Activated B cell treated with CpG ODN at 0.5 μM for 24 hours (primary cell): ENCODE results near the gene GMEB2. TPM values are rescaled to one million over a fixed set of nuclear protein-coding genes. Genes with fewer than 3 reads are reported as not detected.
"Not testable (repeated sequence)": the region's sequence is repeated elsewhere in the genome, so short reads cannot be mapped to it uniquely, and the experiment has no call there.

Source experiments
- ATAC-seq: fragments of 200-7000 bp; cut with Tn5 transposase; one replicate; pipeline ENCODE4 v1.10.0; 2021; ENCODE audit warnings: low read depth, mild to moderate bottlenecking, moderate library complexity
- CTCF ChIA-PET: fragments of 350-600 bp; sonication (Branson Sonifier 250); formaldehyde crosslinking; loops from one replicate; lab custom pipeline; 2021; ENCODE audit warnings: antibody characterized with exemption; lab: Charles Lee
- POLR2A ChIA-PET: fragments of 350-600 bp; sonication (Branson Sonifier 250); formaldehyde crosslinking; loops from one replicate; lab custom pipeline; 2021; ENCODE audit warnings: antibody characterized with exemption; lab: Charles Lee
- DNase-seq: peaks from one replicate; pipeline ENCODE4 v3.0.0; 2022
- H3K27ac Mint-ChIP-seq: one replicate; pipeline ENCODE4 v1.8.0; 2020; ENCODE audit warnings: mixed read lengths
- H3K27me3 Mint-ChIP-seq: one replicate; pipeline ENCODE4 v1.8.0; 2021; ENCODE audit warnings: mixed read lengths
- H3K36me3 Mint-ChIP-seq: one replicate; pipeline ENCODE4 v1.8.0; 2021; ENCODE audit warnings: low read depth, mixed read lengths
- H3K4me1 Mint-ChIP-seq: one replicate; pipeline ENCODE4 v1.8.0; 2021; ENCODE audit warnings: mixed read lengths
- H3K4me3 Mint-ChIP-seq: one replicate; pipeline ENCODE4 v1.8.0; 2020; ENCODE audit warnings: mild to moderate bottlenecking, mixed read lengths
- H3K9me3 Mint-ChIP-seq: one replicate; pipeline ENCODE4 v1.8.0; 2020; ENCODE audit warnings: mixed read lengths
- CTCF ChIP-seq: fragments of 200-600 bp; IDR thresholded peaks from one replicate; pipeline ENCODE4 v1.8.0; 2022; ENCODE audit warnings: antibody characterized with exemption, mild to moderate bottlenecking
- intact Hi-C: fragments of 100-400 bp; cut with micrococcal nuclease; formaldehyde crosslinking; loops from one replicate; pipeline ENCODE4 v1.15.1; 2024
- total RNA-seq: library from RNA; stranded (reverse); gene quantifications from 2 replicates; pipeline ENCODE4 v1.2.3, GENCODE V29; 2022

Gene GMEB2
- total RNA-seq, 1 donor from 2014 or later: 16.9 TPM

GRCh38 chr20:63560333-63560805 lies 66.5 kb downstream of the GMEB2 start:
- Mint-ChIP-seq H3K36me3 (peaks cover 23% of the 10 kb centered on the region), H3K4me1 (peaks cover 7% of the 10 kb centered on the region), H3K9me3 (no peaks in the 10 kb centered on the region), H3K27ac (no peak overlapping the region), H3K4me3 (no peak overlapping the region), H3K27me3 (no peaks in the 10 kb centered on the region)
- intact Hi-C loops: no loop called here
- DNase-seq: no peak
- ATAC-seq: no peak
- ChIA-PET CTCF (no interaction called here), POLR2A (interaction anchor here (1.5 kb wide), 1 partner anchor 8 kb away, joined by 4 read pairs; no protein-coding TSS in a partner anchor)
- TF ChIP-seq CTCF: no peak

GRCh38 chr20:63559485-63560332 lies 67.2 kb downstream of the GMEB2 start:
- ATAC-seq, intact Hi-C loops, H3K27me3 Mint-ChIP-seq, CTCF ChIA-PET, H3K9me3 Mint-ChIP-seq, POLR2A ChIA-PET, H3K27ac Mint-ChIP-seq, H3K4me3 Mint-ChIP-seq, DNase-seq: not testable (repeated sequence)
- H3K36me3 Mint-ChIP-seq: peaks cover 23% of the 10 kb centered on the region
- H3K4me1 Mint-ChIP-seq: peaks cover 11% of the 10 kb centered on the region

GRCh38 chr20:63558804-63559484 lies 68.0 kb downstream of the GMEB2 start:
- TF ChIP-seq CTCF: no peak
- Mint-ChIP-seq H3K4me1 (peaks cover 17% of the 10 kb centered on the region), H3K9me3 (no peaks in the 10 kb centered on the region), H3K27me3 (no peaks in the 10 kb centered on the region), H3K4me3 (no peak overlapping the region), H3K27ac (no peak overlapping the region), H3K36me3 (peaks cover 20% of the 10 kb centered on the region)
- CTCF ChIA-PET: no interaction called here
- DNase-seq (no peak), ATAC-seq (no peak)
- intact Hi-C loops: no loop called here
- POLR2A ChIA-PET: interaction anchor here (1.1 kb wide), 1 partner anchor 9 kb away, joined by 3 read pairs; no protein-coding TSS in a partner anchor

GRCh38 chr20:63557481-63557891 lies 69.4 kb downstream of the GMEB2 start:
- Mint-ChIP-seq H3K36me3 (peaks cover 20% of the 10 kb centered on the region), H3K27me3 (no peaks in the 10 kb centered on the region), H3K27ac (no peak overlapping the region), H3K4me1 (peaks cover 26% of the 10 kb centered on the region), H3K9me3 (no peaks in the 10 kb centered on the region), H3K4me3 (no peak overlapping the region)
- ChIA-PET CTCF (no interaction called here), POLR2A (no interaction called here)
- no peak for TF ChIP-seq CTCF
- intact Hi-C loops: no loop called here
- ATAC-seq (no peak), DNase-seq (no peak)

- no peaks in the 10 kb centered on the region for H3K9me3 Mint-ChIP-seq
- peak overlapping the region; percentile 8 for H3K4me3 Mint-ChIP-seq
- peaks cover 30% of the 10 kb centered on the region for H3K4me1 Mint-ChIP-seq
- intact Hi-C loops: no loop called here
- DNase-seq: no peak
- TF ChIP-seq CTCF: no peak
- ChIA-PET POLR2A (no interaction called here), CTCF (no interaction called here)
- ATAC-seq: no peak
- H3K27ac Mint-ChIP-seq: no peak overlapping the region
- peaks cover 20% of the 10 kb centered on the region for H3K36me3 Mint-ChIP-seq
- H3K27me3 Mint-ChIP-seq: no peaks in the 10 kb centered on the region
Observed at GRCh38 chr20:63556873-63557478, 69.9 kb downstream of the GMEB2 start.
